HEK293T (cell line): ENCODE data around the gene UBXN11.

ENCODE experiments used
- BHLHE40 ChIP-seq: fragments of 450-650 bp; IDR thresholded peaks from 2 replicates; pipeline ENCODE4 v1.6.1; 2016; ENCODE audit warnings: mild to moderate bottlenecking, moderate library complexity, borderline replicate concordance
- ELF4 ChIP-seq: fragments of 450-650 bp; IDR thresholded peaks from 2 replicates; pipeline ENCODE4 v1.6.1; 2017; ENCODE audit warnings: antibody characterized with exemption
- FOXA1 ChIP-seq: fragments of 450-650 bp; IDR thresholded peaks from 2 replicates; pipeline ENCODE4 v1.6.1; 2016; ENCODE audit warnings: mild to moderate bottlenecking
- FOXM1 ChIP-seq: fragments of 450-650 bp; IDR thresholded peaks from 2 replicates; pipeline ENCODE4 v1.6.1; 2017; ENCODE audit warnings: mild to moderate bottlenecking, borderline replicate concordance
- HDGF ChIP-seq: fragments of 450-650 bp; IDR thresholded peaks from 2 replicates; pipeline ENCODE4 v1.6.1; 2017; ENCODE audit warnings: antibody characterized with exemption, borderline replicate concordance
- LEF1 ChIP-seq: fragments of 450-650 bp; IDR thresholded peaks from 2 replicates; pipeline ENCODE4 v1.6.1; 2017; ENCODE audit warnings: mild to moderate bottlenecking, borderline replicate concordance
- SP1 ChIP-seq: fragments of 450-650 bp; IDR thresholded peaks from 2 replicates; pipeline ENCODE4 v1.6.1; 2017
- SUZ12 ChIP-seq: fragments of 450-650 bp; IDR thresholded peaks from 2 replicates; pipeline ENCODE4 v1.6.1; 2016; ENCODE audit warnings: mild to moderate bottlenecking
- TARDBP ChIP-seq: fragments of 450-650 bp; IDR thresholded peaks from 2 replicates; pipeline ENCODE4 v1.6.1; 2016
- ZNF384 ChIP-seq: fragments of 450-650 bp; IDR thresholded peaks from 2 replicates; pipeline ENCODE4 v1.6.1; 2016

GRCh38 chr1:26317146-26317545 is 10.7 kb upstream of the UBXN11 start:
- TF ChIP-seq BHLHE40 = no peak
- no peak for TF ChIP-seq LEF1
- TF ChIP-seq SP1 = no peak
- no peak for TF ChIP-seq ZNF384
- no peak for TF ChIP-seq HDGF
- TF ChIP-seq ELF4 = no peak
- no peak for TF ChIP-seq FOXM1
- no peak for TF ChIP-seq SUZ12
- TF ChIP-seq FOXA1 = no peak
- TF ChIP-seq TARDBP = no peak
